HepG2 (cell line): ENCODE data around the gene CADM1. TPM values are rescaled to one million over a fixed set of nuclear protein-coding genes. Genes with fewer than 3 reads are reported as not detected.

ENCODE experiments used
- ARID5B ChIP-seq: IDR thresholded peaks from 2 replicates; pipeline ENCODE4 v1.4.0; 2020; ENCODE audit warnings: mild to moderate bottlenecking, missing genetic modification reagents
- CBX5 ChIP-seq: sonication (generic); formaldehyde crosslinking; IDR thresholded peaks from 2 replicates; pipeline ENCODE4 v1.4.0; 2020; ENCODE audit warnings: missing genetic modification reagents, borderline replicate concordance
- ERF ChIP-seq: IDR thresholded peaks from 2 replicates; pipeline ENCODE4 v1.6.1; 2018; ENCODE audit warnings: missing biosample characterization, missing genetic modification reagents
- FOXA3 ChIP-seq: IDR thresholded peaks from 2 replicates; pipeline ENCODE4 v1.6.1; 2016; ENCODE audit warnings: missing genetic modification reagents, missing compliant biosample characterization
- MIER3 ChIP-seq: IDR thresholded peaks from 2 replicates; pipeline ENCODE4 v1.6.1; 2016; ENCODE audit warnings: missing compliant biosample characterization, borderline replicate concordance
- NCOA2 ChIP-seq: sonication (generic); formaldehyde crosslinking; IDR thresholded peaks from 2 replicates; pipeline ENCODE4 v1.8.0; 2022; ENCODE audit warnings: inconsistent platforms
- PAF1 ChIP-seq: IDR thresholded peaks from 2 replicates; pipeline ENCODE4 v1.6.1; 2016; ENCODE audit warnings: missing genetic modification reagents, missing compliant biosample characterization
- RXRA ChIP-seq: sonication (generic); formaldehyde crosslinking; IDR thresholded peaks from 2 replicates; pipeline ENCODE4 v1.5.1; 2020; ENCODE audit warnings: missing genetic modification reagents
- SMC3 ChIP-seq: IDR thresholded peaks from 2 replicates; pipeline ENCODE4 v1.6.1; 2011; ENCODE audit warnings: low read length, improper control_type of control experiment
- SOX5 ChIP-seq: IDR thresholded peaks from 2 replicates; pipeline ENCODE4 v1.6.1; 2016; ENCODE audit warnings: borderline replicate concordance
- SP1 ChIP-seq, 2 experiments: fragments of 450-650 bp in 1 of 2; sonication (generic) in 1 of 2; formaldehyde crosslinking in 1 of 2; IDR thresholded peaks; 2 replicates each; pipeline versions ENCODE4 v1.4.0 to v1.6.1; 2016 to 2020; ENCODE audit warnings: missing genetic modification reagents in 1 of 2
- SRSF4 ChIP-seq: fragments of 200-400 bp; formaldehyde crosslinking; IDR thresholded peaks from one replicate; pipeline ENCODE4 v1.6.1; 2018; ENCODE audit warnings: mild to moderate bottlenecking, low read depth, low read length, moderate library complexity; ENCODE audit not compliant: poor library complexity, severe bottlenecking
- TOE1 ChIP-seq: sonication (generic); formaldehyde crosslinking; IDR thresholded peaks from 2 replicates; pipeline ENCODE4 v1.4.0; 2020; ENCODE audit warnings: mild to moderate bottlenecking, missing genetic modification reagents
- TOPORS ChIP-seq: sonication (generic); formaldehyde crosslinking; IDR thresholded peaks from 2 replicates; pipeline ENCODE4 v1.8.0; 2023; ENCODE audit warnings: mild to moderate bottlenecking, missing genetic modification reagents
- ZFP1 ChIP-seq: IDR thresholded peaks from 2 replicates; pipeline ENCODE4 v1.6.1; 2016
- ZNF101 ChIP-seq: sonication (generic); formaldehyde crosslinking; IDR thresholded peaks from 2 replicates; pipeline ENCODE4 v1.4.0; 2020; ENCODE audit warnings: mild to moderate bottlenecking, low read depth, missing genetic modification reagents, borderline replicate concordance
- ZNF704 ChIP-seq: sonication (generic); formaldehyde crosslinking; IDR thresholded peaks from 2 replicates; pipeline ENCODE4 v1.8.1; 2023; ENCODE audit warnings: mild to moderate bottlenecking, inconsistent platforms, moderate library complexity, missing genetic modification reagents, borderline replicate concordance
- ZSCAN29 ChIP-seq: sonication (generic); formaldehyde crosslinking; conservative IDR thresholded peaks from 2 replicates; pipeline ENCODE4 v1.4.0; 2020; ENCODE audit warnings: mild to moderate bottlenecking, missing genetic modification reagents
- polyA plus RNA-seq, 8 experiments: library from polyadenylated mRNA; depleted of rRNA in 3 of 8; stranded (reverse) in 7 of 8; unstranded in 1 of 8; fragments of >200 nt; fragmentation: Illumina TruSeq in 4 of 8; extraction: Trizol in 4 of 8; gene quantifications; 2 replicates each; pipeline versions ENCODE4 v1.2.1 to v1.2.3, GENCODE V29; 2011 to 2016; ENCODE audit warnings: low read depth in 4 of 8, missing spikeins in 1 of 8, mixed read lengths in 1 of 8; ENCODE audit not compliant: insufficient read depth in 1 of 8
- total RNA-seq, 5 experiments: library from RNA; depleted of rRNA; stranded (reverse); fragments of >200 nt; fragmentation: Illumina TruSeq; extraction: Trizol; gene quantifications; 2 replicates each; pipeline ENCODE4 v1.2.3, GENCODE V29; 2016; ENCODE audit warnings: low read depth in 1 of 5
- TF ChIP-seq, protein P1 (sequence below): sonication (generic); formaldehyde crosslinking; IDR thresholded peaks from 2 replicates; pipeline ENCODE4 v1.4.0; 2020; ENCODE audit warnings: missing genetic modification reagents
- TF ChIP-seq, protein P2 (sequence below): sonication (generic); formaldehyde crosslinking; IDR thresholded peaks from 2 replicates; pipeline ENCODE4 v1.5.0; 2020; ENCODE audit warnings: missing genetic modification reagents
- TF ChIP-seq, protein P3 (sequence below): sonication (generic); formaldehyde crosslinking; IDR thresholded peaks from 2 replicates; pipeline ENCODE4 v1.4.0; 2020; ENCODE audit warnings: missing genetic modification reagents

Gene CADM1
- total and polyA plus RNA-seq, 2 of the 13 experiments (the other 11 are each of a cell fraction or from before 2014, with no cell fraction given) = 71.3 to 122 TPM

- peak; percentile 69 for TF ChIP-seq ARID5B (CRISPR knock-in tag)
- TF ChIP-seq TOPORS (CRISPR knock-in tag) = no peak
- TF ChIP-seq NCOA2 = no peak
- TF ChIP-seq SOX5 (CRISPR knock-in tag) = peak; percentile 66
- TF ChIP-seq ZFP1 (CRISPR knock-in tag) = no peak
- no peak for TF ChIP-seq ZNF704 (CRISPR knock-in tag)
- TF ChIP-seq ZNF101 (CRISPR knock-in tag) = no peak
- no peak for TF ChIP-seq ERF (CRISPR knock-in tag)
- TF ChIP-seq, protein P1, sequence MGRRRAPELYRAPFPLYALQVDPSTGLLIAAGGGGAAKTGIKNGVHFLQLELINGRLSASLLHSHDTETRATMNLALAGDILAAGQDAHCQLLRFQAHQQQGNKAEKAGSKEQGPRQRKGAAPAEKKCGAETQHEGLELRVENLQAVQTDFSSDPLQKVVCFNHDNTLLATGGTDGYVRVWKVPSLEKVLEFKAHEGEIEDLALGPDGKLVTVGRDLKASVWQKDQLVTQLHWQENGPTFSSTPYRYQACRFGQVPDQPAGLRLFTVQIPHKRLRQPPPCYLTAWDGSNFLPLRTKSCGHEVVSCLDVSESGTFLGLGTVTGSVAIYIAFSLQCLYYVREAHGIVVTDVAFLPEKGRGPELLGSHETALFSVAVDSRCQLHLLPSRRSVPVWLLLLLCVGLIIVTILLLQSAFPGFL (CRISPR knock-in tag) = no peak
- no peak for TF ChIP-seq TOE1
- no peak for TF ChIP-seq SP1 (IDR thresholded peaks at IDR 0.05)
- no peak for TF ChIP-seq SP1 (CRISPR knock-in tag; IDR thresholded peaks at IDR 0.05)
- TF ChIP-seq RXRA (CRISPR knock-in tag) = no peak
- no peak for TF ChIP-seq SRSF4
- no peak for TF ChIP-seq PAF1 (CRISPR knock-in tag)
- TF ChIP-seq FOXA3 (CRISPR knock-in tag) = peak; percentile 36
- TF ChIP-seq ZSCAN29 (CRISPR knock-in tag) = no peak
- TF ChIP-seq CBX5 (CRISPR knock-in tag) = no peak
- no peak for TF ChIP-seq MIER3
- TF ChIP-seq, protein P2, sequence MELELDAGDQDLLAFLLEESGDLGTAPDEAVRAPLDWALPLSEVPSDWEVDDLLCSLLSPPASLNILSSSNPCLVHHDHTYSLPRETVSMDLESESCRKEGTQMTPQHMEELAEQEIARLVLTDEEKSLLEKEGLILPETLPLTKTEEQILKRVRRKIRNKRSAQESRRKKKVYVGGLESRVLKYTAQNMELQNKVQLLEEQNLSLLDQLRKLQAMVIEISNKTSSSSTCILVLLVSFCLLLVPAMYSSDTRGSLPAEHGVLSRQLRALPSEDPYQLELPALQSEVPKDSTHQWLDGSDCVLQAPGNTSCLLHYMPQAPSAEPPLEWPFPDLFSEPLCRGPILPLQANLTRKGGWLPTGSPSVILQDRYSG = no peak
- TF ChIP-seq, protein P3, sequence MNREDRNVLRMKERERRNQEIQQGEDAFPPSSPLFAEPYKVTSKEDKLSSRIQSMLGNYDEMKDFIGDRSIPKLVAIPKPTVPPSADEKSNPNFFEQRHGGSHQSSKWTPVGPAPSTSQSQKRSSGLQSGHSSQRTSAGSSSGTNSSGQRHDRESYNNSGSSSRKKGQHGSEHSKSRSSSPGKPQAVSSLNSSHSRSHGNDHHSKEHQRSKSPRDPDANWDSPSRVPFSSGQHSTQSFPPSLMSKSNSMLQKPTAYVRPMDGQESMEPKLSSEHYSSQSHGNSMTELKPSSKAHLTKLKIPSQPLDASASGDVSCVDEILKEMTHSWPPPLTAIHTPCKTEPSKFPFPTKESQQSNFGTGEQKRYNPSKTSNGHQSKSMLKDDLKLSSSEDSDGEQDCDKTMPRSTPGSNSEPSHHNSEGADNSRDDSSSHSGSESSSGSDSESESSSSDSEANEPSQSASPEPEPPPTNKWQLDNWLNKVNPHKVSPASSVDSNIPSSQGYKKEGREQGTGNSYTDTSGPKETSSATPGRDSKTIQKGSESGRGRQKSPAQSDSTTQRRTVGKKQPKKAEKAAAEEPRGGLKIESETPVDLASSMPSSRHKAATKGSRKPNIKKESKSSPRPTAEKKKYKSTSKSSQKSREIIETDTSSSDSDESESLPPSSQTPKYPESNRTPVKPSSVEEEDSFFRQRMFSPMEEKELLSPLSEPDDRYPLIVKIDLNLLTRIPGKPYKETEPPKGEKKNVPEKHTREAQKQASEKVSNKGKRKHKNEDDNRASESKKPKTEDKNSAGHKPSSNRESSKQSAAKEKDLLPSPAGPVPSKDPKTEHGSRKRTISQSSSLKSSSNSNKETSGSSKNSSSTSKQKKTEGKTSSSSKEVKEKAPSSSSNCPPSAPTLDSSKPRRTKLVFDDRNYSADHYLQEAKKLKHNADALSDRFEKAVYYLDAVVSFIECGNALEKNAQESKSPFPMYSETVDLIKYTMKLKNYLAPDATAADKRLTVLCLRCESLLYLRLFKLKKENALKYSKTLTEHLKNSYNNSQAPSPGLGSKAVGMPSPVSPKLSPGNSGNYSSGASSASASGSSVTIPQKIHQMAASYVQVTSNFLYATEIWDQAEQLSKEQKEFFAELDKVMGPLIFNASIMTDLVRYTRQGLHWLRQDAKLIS (CRISPR knock-in tag) = no peak
- TF ChIP-seq SMC3 = no peak
Measured at GRCh38 chr11:115525531-115526006, 21.4 kb upstream of the CADM1 start (continued).
